GM12878 (cell line): Measurements from ENCODE around the gene DENND10. TPM values are rescaled to one million over a fixed set of nuclear protein-coding genes. Genes with fewer than 3 reads are reported as not detected.

ENCODE experiments used
- BACH1 ChIP-seq: fragments of 450-650 bp; IDR thresholded peaks from 2 replicates; pipeline ENCODE4 v1.6.1; 2017; ENCODE audit warnings: mild to moderate bottlenecking, borderline replicate concordance
- BMI1 ChIP-seq: fragments of 450-650 bp; IDR thresholded peaks from 2 replicates; pipeline ENCODE4 v1.6.1; 2016; ENCODE audit warnings: mild to moderate bottlenecking, moderate library complexity, borderline replicate concordance
- CHD2 ChIP-seq: IDR thresholded peaks from 2 replicates; pipeline ENCODE4 v1.6.1; 2011; ENCODE audit warnings: low read depth, low read length, improper control_type of control experiment, borderline replicate concordance
- CREB1 ChIP-seq: IDR thresholded peaks from 2 replicates; pipeline ENCODE4 v1.6.1; 2012; ENCODE audit warnings: low read depth, mild to moderate bottlenecking, inconsistent platforms
- CREM ChIP-seq: IDR thresholded peaks from 2 replicates; pipeline ENCODE4 v1.6.1; 2014; ENCODE audit warnings: antibody characterized with exemption, low read depth
- EGR1 ChIP-seq, 2 experiments: IDR thresholded peaks; 1 replicate in 1 of 2; 2 replicates in 1 of 2; pipeline ENCODE4 v1.6.1; 2011 to 2012; ENCODE audit warnings: low read depth in 2 of 2, low read length in 2 of 2, borderline replicate concordance in 1 of 2, mild to moderate bottlenecking in 1 of 2, moderate library complexity in 1 of 2
- ELK1 ChIP-seq: IDR thresholded peaks from 2 replicates; pipeline ENCODE4 v1.6.1; 2012; ENCODE audit warnings: low read depth, low read length, improper control_type of control experiment
- FOS ChIP-seq: IDR thresholded peaks from 3 replicates; pipeline ENCODE4 v1.6.1; 2011; ENCODE audit warnings: borderline replicate concordance; ENCODE audit not compliant: insufficient read length; ENCODE audit errors: extremely low read depth
- GATAD2B ChIP-seq: fragments of 450-650 bp; conservative IDR thresholded peaks from 2 replicates; pipeline ENCODE4 v1.6.1; 2017; ENCODE audit warnings: low read depth, mild to moderate bottlenecking, moderate library complexity
- HCFC1 ChIP-seq: fragments of 150-350 bp; IDR thresholded peaks from 2 replicates; pipeline ENCODE4 v1.6.1; 2014; ENCODE audit warnings: low read length
- HDAC2 ChIP-seq: fragments of 200-600 bp; sonication (generic); IDR thresholded peaks from 2 replicates; pipeline ENCODE4 v1.6.1; 2017
- HDGF ChIP-seq: fragments of 450-650 bp; IDR thresholded peaks from 2 replicates; pipeline ENCODE4 v1.6.1; 2016; ENCODE audit warnings: antibody characterized with exemption
- JUNB ChIP-seq: IDR thresholded peaks from 2 replicates; pipeline ENCODE4 v1.6.1; 2016; ENCODE audit warnings: antibody characterized with exemption, mild to moderate bottlenecking
- LARP7 ChIP-seq: fragments of 450-650 bp; IDR thresholded peaks from 2 replicates; pipeline ENCODE4 v1.6.1; 2017; ENCODE audit warnings: mild to moderate bottlenecking
- MEF2A ChIP-seq: IDR thresholded peaks from 2 replicates; pipeline ENCODE4 v1.6.1; 2011; ENCODE audit warnings: low read depth, mild to moderate bottlenecking, low read length, moderate library complexity; ENCODE audit not compliant: insufficient read depth
- MTA3 ChIP-seq: IDR thresholded peaks from 2 replicates; pipeline ENCODE4 v1.6.1; 2012; ENCODE audit warnings: low read length, inconsistent platforms, borderline replicate concordance
- MXI1 ChIP-seq: fragments of 150-350 bp; IDR thresholded peaks from 2 replicates; pipeline ENCODE4 v1.6.1; 2011; ENCODE audit warnings: low read depth, mild to moderate bottlenecking, inconsistent platforms, low read length, improper control_type of control experiment
- POLR2A ChIP-seq: IDR thresholded peaks from 2 replicates; pipeline ENCODE4 v1.6.1; 2011; ENCODE audit warnings: low read depth, mild to moderate bottlenecking, low read length
- RCOR1 ChIP-seq: conservative IDR thresholded peaks from 2 replicates; pipeline ENCODE4 v1.6.1; 2012; ENCODE audit warnings: low read depth, low read length, improper control_type of control experiment
- SIX5 ChIP-seq: IDR thresholded peaks from 2 replicates; pipeline ENCODE4 v1.6.1; 2011; ENCODE audit warnings: mild to moderate bottlenecking, low read depth, low read length, moderate library complexity; ENCODE audit not compliant: severe bottlenecking
- SPI1 ChIP-seq: IDR thresholded peaks from 2 replicates; pipeline ENCODE4 v1.6.1; 2011; ENCODE audit warnings: low read depth, mild to moderate bottlenecking, low read length, moderate library complexity, borderline replicate concordance; ENCODE audit not compliant: insufficient read depth
- SREBF1 ChIP-seq: IDR thresholded peaks from 2 replicates; pipeline ENCODE4 v1.6.1; 2012; ENCODE audit warnings: mild to moderate bottlenecking, low read length
- STAT1 ChIP-seq: fragments of 450-650 bp; conservative IDR thresholded peaks from 2 replicates; pipeline ENCODE4 v1.6.1; 2014; ENCODE audit warnings: antibody characterized with exemption, mild to moderate bottlenecking
- TBL1XR1 ChIP-seq: IDR thresholded peaks from 2 replicates; pipeline ENCODE4 v1.6.1; 2012; ENCODE audit warnings: low read depth, low read length, improper control_type of control experiment
- TCF12 ChIP-seq: IDR thresholded peaks from 2 replicates; pipeline ENCODE4 v1.6.1; 2011; ENCODE audit warnings: low read depth, mild to moderate bottlenecking, low read length
- YBX1 ChIP-seq: fragments of 450-650 bp; IDR thresholded peaks from 2 replicates; pipeline ENCODE4 v1.6.1; 2016; ENCODE audit warnings: antibody characterized with exemption
- ZNF274 ChIP-seq: IDR thresholded peaks from one replicate; pipeline ENCODE4 v1.8.0; 2011; ENCODE audit not compliant: insufficient read length, insufficient read depth
- ZNF592 ChIP-seq: fragments of 450-650 bp; IDR thresholded peaks from 2 replicates; pipeline ENCODE4 v1.6.1; 2017; ENCODE audit warnings: mild to moderate bottlenecking, moderate library complexity
- polyA plus RNA-seq, 11 experiments: library from polyadenylated mRNA; depleted of rRNA in 4 of 11; unstranded in 6 of 11; stranded (reverse) in 5 of 11; fragments of >200 nt; fragmentation: Nextera tagmentation in 4 of 11; fragmentation: Illumina TruSeq in 1 of 11; extraction: Ambion mirVana in 4 of 11; extraction: Trizol in 1 of 11; gene quantifications; 1 replicate in 1 of 11; 2 replicates in 10 of 11; pipeline versions ENCODE4 v1.2.1 to v1.2.3, GENCODE V29; 2011 to 2016; ENCODE audit warnings: inconsistent platforms in 2 of 11, missing spikeins in 2 of 11, low read depth in 1 of 11
- total RNA-seq, 4 experiments: library from RNA; depleted of rRNA in 3 of 4; stranded (reverse); fragments of >200 nt in 3 of 4; fragmentation: Illumina TruSeq in 1 of 4; extraction: Trizol in 1 of 4; gene quantifications; 2 replicates each; pipeline versions ENCODE4 v1.2.1 to v1.2.3, GENCODE V29; 2013 to 2021
- TF ChIP-seq, protein P1 (sequence below): IDR thresholded peaks from 2 replicates; pipeline ENCODE4 v1.6.1; 2012; ENCODE audit warnings: low read depth, low read length, improper control_type of control experiment

The DENND10 gene
- total and polyA plus RNA-seq, 10 of the 15 experiments (the other 5 are each of a cell fraction or from before 2014, with no cell fraction given): 21.5 to 39.8 (median 26.2) TPM

DNA sequence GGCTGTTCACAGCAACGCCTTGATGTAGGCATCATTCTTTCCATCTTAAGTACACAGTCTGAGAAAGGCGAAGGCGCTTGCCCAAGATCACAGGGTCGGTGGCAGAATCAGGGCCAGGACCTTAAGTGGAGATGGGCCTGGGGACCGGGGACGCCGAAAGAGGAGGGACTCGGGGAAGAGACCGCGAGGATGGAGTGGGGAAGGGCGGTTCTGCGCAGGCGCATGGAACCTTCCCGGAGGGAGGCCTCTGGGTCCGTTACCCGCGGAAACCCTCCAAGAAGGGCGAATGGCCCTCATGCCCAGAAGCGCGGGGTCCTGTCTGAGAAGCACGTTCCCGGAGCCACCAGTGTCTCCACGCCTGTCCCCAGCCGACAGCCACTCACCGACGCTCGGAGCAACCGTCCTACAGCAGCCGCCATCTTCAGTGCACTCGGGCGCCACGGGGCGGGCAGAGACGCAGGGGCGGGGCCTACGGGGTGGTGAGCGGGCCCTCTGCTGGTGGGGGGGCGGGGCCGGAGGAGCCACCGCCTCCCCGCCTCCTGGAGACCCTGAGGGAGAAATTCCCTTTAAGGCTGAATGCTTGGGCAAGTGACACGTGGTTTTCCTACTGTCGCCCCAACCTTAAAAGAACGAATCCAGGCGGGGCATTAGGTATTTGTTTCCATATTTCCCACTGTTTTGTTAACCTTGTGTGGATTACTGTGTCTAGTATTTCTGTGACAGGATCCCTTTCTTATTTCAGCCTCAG is 74.6 kb downstream of the DENND10 start, which contains the start of gene PRDX3 (continued):
- no peak; the same call in 1 of the 2 replicates for TF ChIP-seq ZNF592
- peak; percentile 13; the same call in 1 of the 2 replicates for TF ChIP-seq TCF12
- TF ChIP-seq HDGF: 0 out of 2 replicates have a peak, but pooled peaks have one; percentile 45
- peak; percentile 79 for TF ChIP-seq LARP7
- TF ChIP-seq HDAC2: no peak
- no peak for TF ChIP-seq ELK1
- TF ChIP-seq STAT1: no peak
- no peak for TF ChIP-seq JUNB
- no peak for TF ChIP-seq SPI1
- 0 out of 2 replicates have a peak, but pooled peaks have one; percentile 14 for TF ChIP-seq MEF2A
- TF ChIP-seq CREB1: 0 out of 2 replicates have a peak, but pooled peaks have one; percentile 36
- no peak for TF ChIP-seq BMI1
- no peak for TF ChIP-seq CHD2
- TF ChIP-seq, protein P1, sequence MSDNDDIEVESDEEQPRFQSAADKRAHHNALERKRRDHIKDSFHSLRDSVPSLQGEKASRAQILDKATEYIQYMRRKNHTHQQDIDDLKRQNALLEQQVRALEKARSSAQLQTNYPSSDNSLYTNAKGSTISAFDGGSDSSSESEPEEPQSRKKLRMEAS: no peak
- TF ChIP-seq HCFC1: peak; percentile 37; the same call in 1 of the 2 replicates
- 0 out of 3 replicates have a peak, but pooled peaks of 1 of the 2 experiments have one; percentile 35 for TF ChIP-seq EGR1 (IDR thresholded peaks at IDR 0.05; ENCODE audit: borderline replicate concordance in 1 of 2, low read depth in 2 of 2, low read length in 2 of 2)
- no peak for TF ChIP-seq RCOR1
- peak; percentile 99 for TF ChIP-seq POLR2A
- peak; percentile 37; the same call in 1 of the 2 replicates for TF ChIP-seq BACH1
- TF ChIP-seq ZNF274: no peak
- no peak for TF ChIP-seq GATAD2B
- no peak for TF ChIP-seq FOS
- TF ChIP-seq TBL1XR1: no peak
- no peak for TF ChIP-seq MTA3
- no peak for TF ChIP-seq CREM
- TF ChIP-seq SREBF1: no peak
- no peak for TF ChIP-seq YBX1
- TF ChIP-seq MXI1: peak; percentile 90
- no peak for TF ChIP-seq SIX5
